Fibroblast of mammary gland (primary cell): ENCODE data around the gene KLK4.

Experiments used
- DNase-seq: peaks from one replicate; pipeline ENCODE4 v3.0.0-alpha.2; 2010; ENCODE audit warnings: low read depth
- H3K4me3 ChIP-seq: 2 replicates; pipeline ENCODE4 v1.5.1; 2011; ENCODE audit warnings: low read depth, mild to moderate bottlenecking, low read length, moderate library complexity; ENCODE audit not compliant: control insufficient read depth
- CTCF ChIP-seq: conservative IDR thresholded peaks from 2 replicates; pipeline ENCODE4 v1.5.1; 2011; ENCODE audit warnings: low read depth, low read length, inconsistent platforms; ENCODE audit not compliant: control insufficient read depth, insufficient read depth

The KLK4 gene

GRCh38 chr19:50921426-50922316, 10.5 kb upstream of the KLK4 start:
- peak; percentile 23 for DNase-seq
- no peak for TF ChIP-seq CTCF
- H3K4me3 ChIP-seq = no peak overlapping the region

DNA sequence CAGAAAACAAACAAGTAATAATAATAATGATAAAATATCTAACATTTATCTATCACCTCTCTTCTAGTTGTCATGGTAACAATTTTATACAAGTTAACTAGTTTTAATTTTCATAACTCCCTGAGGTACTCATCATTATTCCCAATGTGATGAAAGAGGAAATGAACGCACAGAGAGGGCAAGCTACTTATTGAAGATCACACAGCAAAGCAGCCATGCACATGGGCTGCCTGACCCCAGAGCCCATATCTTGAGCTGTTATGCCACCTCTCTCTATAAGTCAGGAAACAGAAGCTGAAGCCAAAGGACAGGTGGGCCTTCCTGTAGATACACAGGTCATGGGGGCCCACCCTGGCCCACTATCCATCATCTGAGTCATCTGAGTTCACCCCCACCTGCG, 4.9 kb upstream of the KLK4 start:
- H3K4me3 ChIP-seq = no peak overlapping the region
- no peak for TF ChIP-seq CTCF
- no peak for DNase-seq

DNA sequence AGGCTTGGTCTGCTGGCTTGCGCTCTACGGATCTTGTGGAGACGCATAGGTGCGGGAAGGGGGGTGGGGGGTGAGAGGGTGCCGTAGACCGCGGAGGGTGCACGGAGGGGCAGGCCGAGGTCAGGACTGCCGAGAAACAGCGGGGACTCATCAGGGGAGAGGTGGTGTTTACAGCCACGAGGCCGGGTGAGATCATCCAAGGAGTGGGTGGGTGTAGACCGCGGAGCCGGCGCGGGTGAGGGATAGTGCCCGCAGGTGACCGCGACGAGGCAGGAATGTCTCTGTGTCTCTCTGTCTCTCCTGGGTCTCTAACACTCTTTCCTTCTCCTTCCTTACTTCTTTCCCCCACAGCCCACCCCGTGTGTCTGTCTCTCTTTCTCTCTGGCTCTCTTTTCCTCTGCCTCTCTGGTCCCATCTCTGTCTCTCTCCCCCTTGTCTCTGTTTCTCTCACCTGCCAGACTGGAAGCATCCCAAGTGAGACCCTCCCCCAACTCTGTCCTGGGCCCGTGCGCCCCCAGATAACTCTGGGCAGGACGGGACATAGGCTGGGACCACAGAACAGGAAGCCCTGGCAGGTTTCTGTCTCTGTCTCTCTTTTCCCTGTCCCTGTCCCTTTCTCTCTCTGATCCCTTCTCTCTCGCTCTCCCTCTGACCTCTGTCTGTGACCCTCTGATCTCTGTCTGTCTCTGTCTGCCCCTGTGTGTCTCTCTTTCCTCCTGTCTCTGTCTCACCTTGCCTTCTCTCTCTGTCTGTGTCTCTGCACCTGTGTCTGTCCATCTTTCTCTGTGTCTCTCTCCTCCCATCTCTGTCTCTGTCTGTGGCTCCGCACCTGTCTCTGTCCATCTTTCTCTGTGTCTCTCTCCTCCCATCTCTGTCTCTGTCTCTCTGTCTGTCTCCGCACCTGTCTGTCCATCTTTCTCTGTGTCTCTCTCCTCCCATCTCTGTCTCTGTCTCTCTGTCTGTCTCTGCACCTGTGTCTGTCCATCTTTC, 1.8 kb upstream of the KLK4 start:
- no peak overlapping the region for H3K4me3 ChIP-seq
- no peak for DNase-seq
- no peak for TF ChIP-seq CTCF

DNA sequence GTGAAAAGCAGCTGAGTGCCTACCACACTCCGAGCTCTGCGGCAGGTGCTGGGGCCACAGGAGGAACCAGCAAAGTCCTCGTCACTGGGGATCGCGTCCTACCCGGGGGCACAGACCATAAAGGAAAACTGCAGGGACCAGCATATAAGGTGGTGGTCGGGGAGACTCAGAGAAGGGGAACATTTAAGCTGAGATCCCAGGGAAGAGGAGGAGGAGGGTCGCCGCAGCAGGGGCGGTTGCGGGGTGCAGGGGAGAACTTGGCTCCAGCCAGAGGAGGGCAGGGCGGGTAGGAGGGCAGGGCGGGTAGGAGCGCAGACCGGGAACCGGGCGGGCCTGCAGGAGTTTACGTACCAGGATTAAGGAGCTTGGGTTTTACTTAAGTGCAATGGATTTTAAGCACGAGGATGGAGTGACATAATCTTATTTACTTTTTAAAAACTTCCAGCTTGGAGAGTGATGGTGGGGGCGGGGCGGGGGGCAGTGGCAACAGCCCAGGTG, 956 bp upstream of the KLK4 start:
- no peak for DNase-seq
- no peak overlapping the region for H3K4me3 ChIP-seq
- no peak for TF ChIP-seq CTCF

GRCh38 chr19:50910722-50911121, 473 bp downstream of the KLK4 start:
- H3K4me3 ChIP-seq = no peak overlapping the region
- TF ChIP-seq CTCF = no peak
- DNase-seq = no peak

DNA sequence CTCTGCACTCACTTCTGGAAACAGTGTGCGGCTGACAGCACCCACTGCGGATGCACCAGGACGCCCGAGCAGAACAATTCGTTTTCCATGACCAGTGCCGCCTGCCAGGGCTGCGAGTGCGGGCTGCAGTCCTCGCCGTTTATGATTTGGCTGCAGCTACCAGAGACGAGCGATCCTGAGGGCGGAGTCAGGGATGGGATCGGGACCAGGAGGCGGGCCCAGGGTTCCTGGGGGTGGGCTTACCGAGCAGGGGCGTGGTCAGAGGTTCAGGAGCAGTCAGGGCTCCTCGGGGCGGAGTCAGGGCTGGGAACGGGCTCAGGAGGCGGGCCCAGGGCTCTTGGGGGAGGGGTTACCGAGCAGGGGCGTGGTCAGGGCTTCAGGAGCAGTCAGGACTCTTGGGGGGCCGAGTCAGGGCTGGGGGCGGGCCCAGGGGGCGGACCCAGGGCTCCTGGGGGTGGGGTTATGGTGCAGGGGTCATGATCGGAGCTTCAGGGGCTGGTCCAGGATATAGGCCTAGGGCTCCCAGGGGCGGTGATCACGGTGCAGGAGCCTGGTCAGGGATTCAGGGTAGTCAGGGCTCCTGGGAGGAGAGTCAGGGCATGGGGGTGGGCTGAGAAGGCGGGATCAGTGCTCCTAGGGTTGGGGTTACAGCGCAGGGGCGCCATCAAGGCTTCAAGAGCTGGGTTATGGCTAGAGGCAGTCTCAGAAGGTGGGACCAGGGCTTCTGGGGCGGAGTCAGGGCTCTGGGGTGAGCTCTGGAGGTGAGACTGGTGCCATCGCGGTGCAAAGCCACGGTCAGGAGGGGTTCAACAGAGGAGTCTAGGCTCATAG, 1.7 kb downstream of the KLK4 start:
- DNase-seq = peak; percentile 44
- no peak for TF ChIP-seq CTCF
- H3K4me3 ChIP-seq = no peak overlapping the region
